Stimulated activated naive CD8-positive, alpha-beta T cell treated with anti-CD3 and anti-CD28 coated beads, Interleukin-15, Interleukin-2, amounts not matched to agents 100 ng/mL and 50 ng/mL, for 24 hours (primary cell): ENCODE results near the gene GIMAP2.
A peak's percentile ranks its signal among the peaks of the same experiment; 100 is the strongest.

ENCODE experiments used
- H3K27ac Mint-ChIP-seq: one replicate; pipeline ENCODE4 v1.8.0; 2021; ENCODE audit warnings: mild to moderate bottlenecking, mixed read lengths
- H3K27me3 Mint-ChIP-seq: one replicate; pipeline ENCODE4 v1.8.0; 2021; ENCODE audit warnings: mixed read lengths
- H3K36me3 Mint-ChIP-seq: one replicate; pipeline ENCODE4 v1.8.0; 2021; ENCODE audit warnings: low read depth, mixed read lengths
- H3K4me1 Mint-ChIP-seq: one replicate; pipeline ENCODE4 v1.8.0; 2021; ENCODE audit warnings: low read depth, mixed read lengths
- H3K4me3 Mint-ChIP-seq: one replicate; pipeline ENCODE4 v1.8.0; 2021; ENCODE audit warnings: mild to moderate bottlenecking, mixed read lengths
- H3K9me3 Mint-ChIP-seq: one replicate; pipeline ENCODE4 v1.8.0; 2021; ENCODE audit warnings: mixed read lengths

GIMAP2 gene

DNA sequence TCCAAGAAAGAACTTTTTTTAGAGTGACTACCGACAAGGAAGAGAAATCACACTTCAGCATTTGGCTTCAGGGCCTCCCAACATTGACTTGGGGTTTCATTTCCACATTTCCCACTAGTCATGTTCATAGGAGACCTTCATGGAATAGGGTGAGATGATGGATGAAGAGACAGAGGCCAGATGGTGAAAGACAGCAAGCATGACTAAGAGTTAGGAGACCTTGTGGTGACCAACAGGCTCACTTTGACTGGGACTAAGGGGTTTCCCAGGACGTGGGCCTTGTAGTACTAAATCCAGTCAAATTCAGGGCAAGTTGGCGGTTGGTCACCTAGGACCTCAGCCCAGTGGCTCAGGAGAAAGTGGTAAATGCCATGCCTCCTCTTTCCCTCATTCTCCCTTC lies 48.7 kb downstream of the GIMAP2 start:
- peak overlapping the region; percentile 96 for H3K27ac Mint-ChIP-seq
- H3K4me3 Mint-ChIP-seq: peak overlapping the region; percentile 74
- H3K36me3 Mint-ChIP-seq: peaks cover 15% of the 10 kb centered on the region
- H3K4me1 Mint-ChIP-seq: peaks cover 89% of the 10 kb centered on the region
- no peaks in the 10 kb centered on the region for H3K27me3 Mint-ChIP-seq
- H3K9me3 Mint-ChIP-seq: no peaks in the 10 kb centered on the region

- H3K27me3 Mint-ChIP-seq: no peaks in the 10 kb centered on the region
- H3K4me3 Mint-ChIP-seq: peak overlapping the region; percentile 88
- H3K36me3 Mint-ChIP-seq: peaks cover 29% of the 10 kb centered on the region
- H3K9me3 Mint-ChIP-seq: no peaks in the 10 kb centered on the region
- H3K4me1 Mint-ChIP-seq: peaks cover 88% of the 10 kb centered on the region
- H3K27ac Mint-ChIP-seq: peak overlapping the region; percentile 96
These were observed 50.3 kb downstream of the GIMAP2 start for GRCh38 chr7:150735596-150736358.

GRCh38 chr7:150736864-150737263 lies 51.4 kb downstream of the GIMAP2 start:
- peak overlapping the region; percentile 96 for H3K27ac Mint-ChIP-seq
- H3K27me3 Mint-ChIP-seq: no peaks in the 10 kb centered on the region
- H3K4me1 Mint-ChIP-seq: peaks cover 90% of the 10 kb centered on the region
- peaks cover 40% of the 10 kb centered on the region for H3K36me3 Mint-ChIP-seq
- H3K9me3 Mint-ChIP-seq: no peaks in the 10 kb centered on the region
- H3K4me3 Mint-ChIP-seq: peak overlapping the region; percentile 88

DNA sequence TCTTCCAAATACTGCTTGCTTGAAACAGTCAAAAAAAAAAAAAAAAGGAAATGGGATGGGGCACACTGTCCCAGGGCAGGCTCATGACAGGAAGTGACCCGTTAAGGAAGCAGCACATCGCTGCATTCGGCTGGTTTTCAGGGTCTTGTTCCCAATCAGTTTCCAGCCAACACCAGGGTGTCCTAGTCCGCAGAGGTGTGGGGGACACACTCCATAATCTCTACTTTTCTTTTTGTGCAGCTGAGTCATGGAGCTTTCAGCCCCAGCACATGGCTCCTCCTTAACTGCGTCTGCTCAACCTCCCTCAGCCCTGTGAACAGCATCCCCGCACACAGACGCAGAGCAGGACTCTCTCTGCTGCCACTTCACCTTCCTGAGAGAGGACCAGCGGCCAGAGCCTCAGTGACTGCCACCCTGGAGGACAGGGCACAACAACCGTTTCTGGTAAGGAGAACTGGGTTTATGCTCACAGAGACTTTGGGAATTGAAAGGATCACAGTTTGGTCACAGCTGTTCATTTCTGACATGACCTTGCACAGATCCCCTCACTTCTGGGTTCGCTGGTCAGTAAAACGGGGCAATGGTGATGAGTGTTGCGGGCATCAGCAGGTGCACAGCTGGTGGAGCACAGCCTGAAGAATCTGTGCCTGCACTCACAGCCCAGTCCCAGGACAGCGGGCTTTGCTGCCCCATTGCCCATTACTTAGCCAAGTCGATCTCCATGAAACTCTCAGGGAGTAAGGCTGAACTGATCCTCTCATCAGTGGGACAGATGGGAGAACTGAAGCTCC lies 52.0 kb downstream of the GIMAP2 start, which contains the start of gene GIMAP5:
GIMAP5 (plus strand) TSS at position 154 of the 791 bp plus-strand sequence. CDS start 3,467 bp downstream, outside the sequence.
- Mint-ChIP-seq H3K27ac (peak within 1 kb of the TSS; percentile 96), H3K4me3 (peak within 1 kb of the TSS; percentile 88), H3K9me3 (no peaks in the 10 kb centered on the region), H3K36me3 (peaks cover 46% of the 10 kb centered on the region), H3K4me1 (peaks cover 90% of the 10 kb centered on the region), H3K27me3 (no peaks in the 10 kb centered on the region)

DNA sequence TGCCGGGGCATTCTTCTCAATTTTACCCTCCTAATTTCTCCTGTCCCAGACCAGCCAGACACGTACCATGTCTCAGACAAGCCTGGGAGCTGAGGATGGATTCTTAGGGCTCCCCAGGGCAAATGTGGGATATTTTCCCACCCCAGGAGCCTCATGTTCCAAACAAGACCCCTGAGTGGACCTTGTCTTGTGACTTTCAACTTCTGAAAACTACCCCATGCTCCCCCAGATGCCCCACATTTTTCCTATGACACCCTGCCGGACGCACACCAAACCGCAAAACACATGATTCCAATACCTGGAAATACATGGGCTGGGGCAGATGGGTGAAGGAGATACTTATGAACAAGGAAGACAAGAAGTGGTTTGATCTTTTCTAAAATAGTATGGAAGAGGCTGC lies 52.6 kb downstream of the GIMAP2 start:
- H3K27me3 Mint-ChIP-seq: no peaks in the 10 kb centered on the region
- H3K9me3 Mint-ChIP-seq: no peaks in the 10 kb centered on the region
- peak overlapping the region; percentile 88 for H3K4me3 Mint-ChIP-seq
- H3K4me1 Mint-ChIP-seq: peaks cover 90% of the 10 kb centered on the region
- peaks cover 52% of the 10 kb centered on the region for H3K36me3 Mint-ChIP-seq
- peak overlapping the region; percentile 96 for H3K27ac Mint-ChIP-seq

- Mint-ChIP-seq H3K27ac (peak overlapping the region; percentile 96), H3K36me3 (peaks cover 57% of the 10 kb centered on the region), H3K4me1 (peaks cover 90% of the 10 kb centered on the region), H3K27me3 (no peaks in the 10 kb centered on the region), H3K4me3 (peak overlapping the region; percentile 88), H3K9me3 (no peaks in the 10 kb centered on the region)
These were observed 53.1 kb downstream of the GIMAP2 start for GRCh38 chr7:150738591-150739001.

- no peaks in the 10 kb centered on the region for H3K9me3 Mint-ChIP-seq
- H3K27me3 Mint-ChIP-seq: no peaks in the 10 kb centered on the region
- peak overlapping the region; percentile 88 for H3K4me3 Mint-ChIP-seq
- H3K36me3 Mint-ChIP-seq: peaks cover 61% of the 10 kb centered on the region
- H3K27ac Mint-ChIP-seq: peak overlapping the region; percentile 96
- H3K4me1 Mint-ChIP-seq: peaks cover 90% of the 10 kb centered on the region
These were observed 53.5 kb downstream of the GIMAP2 start for GRCh38 chr7:150739033-150739432.

DNA sequence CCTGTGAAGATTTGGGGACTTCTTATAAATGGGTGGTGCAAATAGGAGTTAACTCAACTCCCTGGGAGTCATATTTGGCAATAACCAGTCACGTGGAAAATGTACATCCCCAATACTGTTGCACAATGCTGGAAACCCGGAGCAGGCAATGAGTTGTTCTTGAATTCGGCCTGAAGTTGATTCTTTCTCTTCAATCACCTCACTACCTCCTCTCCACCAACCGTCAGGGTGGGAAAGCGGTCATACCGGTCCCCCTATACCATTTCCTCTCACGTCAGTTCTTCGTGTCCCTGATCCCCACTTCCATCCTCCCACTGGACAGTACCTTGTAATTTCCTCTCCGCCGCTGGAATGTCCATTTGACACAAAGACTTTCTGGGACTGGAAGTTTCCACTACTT lies 54.5 kb downstream of the GIMAP2 start:
- peak overlapping the region; percentile 97 for H3K27ac Mint-ChIP-seq
- peak overlapping the region; percentile 88 for H3K4me3 Mint-ChIP-seq
- H3K36me3 Mint-ChIP-seq: peaks cover 71% of the 10 kb centered on the region
- peaks cover 90% of the 10 kb centered on the region for H3K4me1 Mint-ChIP-seq
- H3K9me3 Mint-ChIP-seq: no peaks in the 10 kb centered on the region
- H3K27me3 Mint-ChIP-seq: no peaks in the 10 kb centered on the region

GRCh38 chr7:150742286-150742968 lies 56.9 kb downstream of the GIMAP2 start:
- peaks cover 77% of the 10 kb centered on the region for H3K36me3 Mint-ChIP-seq
- H3K4me3 Mint-ChIP-seq: peak overlapping the region; percentile 88
- H3K27ac Mint-ChIP-seq: peak overlapping the region; percentile 83
- no peaks in the 10 kb centered on the region for H3K9me3 Mint-ChIP-seq
- peaks cover 87% of the 10 kb centered on the region for H3K4me1 Mint-ChIP-seq
- H3K27me3 Mint-ChIP-seq: no peaks in the 10 kb centered on the region
